HG03457 (cell line): ENCODE measurements around the gene SYT7.

Source experiments
- ATAC-seq: cut with Tn5 transposase; IDR thresholded peaks from one replicate; pipeline ENCODE4 v1.9.1; 2021; ENCODE audit warnings: moderate number of reproducible peaks; ENCODE audit not compliant: unreplicated experiment

The SYT7 gene

GRCh38 chr11:61539831-61540357 is 41.0 kb downstream of the SYT7 start:
- no peak for ATAC-seq

- ATAC-seq: no peak
Measured at GRCh38 chr11:61539006-61539405, 41.9 kb downstream of the SYT7 start.

GRCh38 chr11:61538636-61538961 is 42.3 kb downstream of the SYT7 start:
- ATAC-seq: no peak

GRCh38 chr11:61537326-61537725 is 43.5 kb downstream of the SYT7 start:
- no peak for ATAC-seq

GRCh38 chr11:61536676-61537270 is 44.1 kb downstream of the SYT7 start:
- ATAC-seq: no peak

- no peak for ATAC-seq
Measured at GRCh38 chr11:61535998-61536675, 44.7 kb downstream of the SYT7 start.

- ATAC-seq: no peak
Measured at GRCh38 chr11:61534933-61535839, 45.7 kb downstream of the SYT7 start.

GRCh38 chr11:61534025-61534932 is 46.6 kb downstream of the SYT7 start:
- ATAC-seq: no peak

GRCh38 chr11:61533401-61533800 is 47.5 kb downstream of the SYT7 start:
- ATAC-seq: no peak

- no peak for ATAC-seq
Measured at GRCh38 chr11:61533039-61533375, 47.9 kb downstream of the SYT7 start.

GRCh38 chr11:61532134-61533038 is 48.5 kb downstream of the SYT7 start:
- no peak for ATAC-seq

GRCh38 chr11:61531044-61531443 is 49.8 kb downstream of the SYT7 start:
- no peak for ATAC-seq

- ATAC-seq: no peak
Measured at GRCh38 chr11:61529537-61530225, 51.2 kb downstream of the SYT7 start.

GRCh38 chr11:61528114-61528513 is 52.8 kb downstream of the SYT7 start:
- ATAC-seq: no peak

- no peak for ATAC-seq
Measured at GRCh38 chr11:61526956-61527731, 53.7 kb downstream of the SYT7 start.

GRCh38 chr11:61526229-61526628 is 54.6 kb downstream of the SYT7 start:
- ATAC-seq: no peak

GRCh38 chr11:61524963-61525587 is 55.8 kb downstream of the SYT7 start:
- ATAC-seq: no peak

- no peak for ATAC-seq
Measured at GRCh38 chr11:61524446-61524845, 56.4 kb downstream of the SYT7 start.
